HG02571 (cell line): ENCODE results near the gene PLPPR1.
"Not testable (repeated sequence)": the region's sequence is repeated elsewhere in the genome, so short reads cannot be mapped to it uniquely, and the experiment has no call there.

Source experiments
- ATAC-seq: cut with Tn5 transposase; IDR thresholded peaks from one replicate; pipeline ENCODE4 v1.9.1; 2021; ENCODE audit warnings: mild to moderate bottlenecking, moderate library complexity; ENCODE audit not compliant: unreplicated experiment

The PLPPR1 gene

DNA sequence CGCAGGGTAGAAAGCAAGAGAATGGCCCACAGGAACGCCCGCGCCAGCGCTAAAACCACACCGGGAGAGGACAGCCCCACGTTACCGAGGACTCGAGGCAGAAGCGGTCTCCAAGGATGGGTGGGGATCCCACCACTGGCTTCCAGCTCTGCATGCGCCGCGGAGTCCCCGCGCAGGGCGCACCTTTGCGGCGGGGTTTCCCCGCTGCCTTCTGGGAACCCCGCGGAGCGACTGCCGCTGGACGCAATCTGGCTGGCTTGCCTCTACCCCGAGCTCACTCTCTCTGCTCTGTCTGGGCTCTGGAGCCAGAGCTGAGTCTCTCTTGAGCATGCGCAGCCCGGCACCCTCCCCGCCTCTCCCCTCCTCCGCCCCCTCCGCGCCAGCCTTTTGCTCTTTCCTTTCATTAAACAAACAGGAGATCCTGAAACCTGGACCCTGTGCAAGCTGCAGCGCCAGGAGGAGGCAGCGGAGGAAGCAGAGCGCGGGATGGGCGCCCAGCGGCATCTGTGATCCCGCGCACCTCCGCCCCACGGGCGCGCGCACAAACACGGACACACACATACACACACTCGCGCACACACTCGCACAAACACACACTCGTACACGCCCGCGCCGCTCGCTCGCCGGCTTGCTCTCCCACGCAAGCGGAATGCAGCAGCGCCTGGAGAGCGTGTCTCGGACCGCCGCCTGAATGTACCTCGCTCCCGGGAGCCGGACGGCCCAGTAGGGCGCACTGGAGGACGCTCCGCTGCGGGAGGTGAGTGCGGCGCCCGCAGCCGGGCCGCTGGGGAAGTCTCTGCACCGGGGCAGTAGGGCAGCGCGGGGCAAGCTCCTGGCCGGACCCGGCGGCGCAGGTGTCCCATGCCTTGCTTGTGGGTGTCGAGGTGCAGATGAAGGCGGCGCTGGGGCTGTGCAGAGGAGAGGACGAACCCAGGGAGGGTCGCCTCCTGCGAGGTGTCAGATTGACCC lies at the start of gene PLPPR1:
Gene PLPPR1 (plus strand): TSS at position 382 of the 969 bp plus-strand sequence.
- no peak for ATAC-seq

DNA sequence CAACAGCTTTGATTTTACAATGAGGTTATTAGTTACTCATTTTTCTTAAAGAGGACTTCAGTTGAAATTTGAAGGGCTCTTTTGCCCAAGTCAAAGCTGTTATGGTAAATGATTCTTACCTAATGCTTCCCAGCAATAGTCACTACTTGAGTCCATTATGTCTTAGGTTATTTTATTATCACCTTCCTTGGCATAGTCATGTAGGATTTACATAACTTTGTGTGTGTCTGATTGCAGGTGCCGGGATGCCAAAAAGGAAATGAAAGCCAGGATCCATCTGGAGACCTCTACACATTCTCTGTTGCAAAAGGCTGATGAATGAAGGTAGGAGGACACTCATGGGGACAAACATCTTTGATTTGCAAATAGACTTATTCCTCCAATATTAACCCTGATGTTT lies 38.8 kb upstream of the PLPPR1 start:
- ATAC-seq = no peak

DNA sequence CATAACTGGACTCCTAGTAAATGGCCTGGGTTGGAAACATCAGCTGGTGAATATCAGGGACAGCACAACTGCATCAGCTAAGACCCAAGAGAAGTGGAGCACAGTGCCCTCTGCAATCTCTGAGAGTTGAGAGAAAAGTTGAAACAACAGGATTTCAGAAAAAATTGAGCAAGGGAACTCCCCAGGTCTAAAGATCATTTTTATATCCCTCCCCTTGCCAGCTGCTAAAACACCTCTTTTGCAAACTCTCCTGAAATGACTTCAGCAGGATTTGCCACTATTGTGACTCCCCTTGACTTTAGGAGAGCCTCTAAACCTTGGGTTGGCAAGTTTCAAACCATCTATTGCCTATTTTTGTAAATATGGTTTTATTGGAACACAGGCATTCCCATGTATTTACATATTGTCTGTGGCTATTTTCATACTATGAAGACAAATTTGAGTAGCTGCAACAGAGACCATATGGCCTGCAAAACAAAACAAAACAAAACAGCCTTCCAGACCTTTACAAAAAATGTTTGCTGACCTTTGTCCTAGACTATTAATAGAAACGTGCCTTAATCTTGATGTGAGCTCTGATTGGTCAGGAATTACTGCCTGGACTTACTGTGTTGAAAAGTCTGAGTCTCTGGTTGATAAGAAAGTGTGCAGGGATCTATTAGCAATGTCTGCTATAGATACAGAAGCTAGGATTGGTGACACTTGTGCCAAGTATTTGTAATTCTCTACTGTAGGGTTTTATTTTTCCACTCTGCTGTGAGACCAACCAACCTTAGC lies 37.7 kb upstream of the PLPPR1 start:
- no peak for ATAC-seq

DNA sequence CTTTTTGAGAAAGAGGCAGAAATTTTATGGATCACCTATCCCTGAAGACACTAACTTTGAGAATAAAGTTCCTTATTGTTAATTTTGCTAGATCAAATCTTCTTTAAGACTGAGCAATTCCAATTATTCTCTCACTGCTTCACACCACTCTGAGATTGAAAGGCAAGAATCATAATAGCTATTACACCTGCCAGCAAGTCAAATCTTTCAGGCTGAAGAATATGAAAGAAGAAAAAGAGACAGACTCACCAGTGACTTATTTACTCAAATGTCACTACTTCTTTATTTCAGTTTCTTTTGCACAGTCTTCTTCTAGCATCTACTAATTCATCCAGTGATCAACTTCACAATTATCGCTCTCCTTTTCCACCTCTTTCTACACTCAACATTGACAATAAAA lies 35.9 kb upstream of the PLPPR1 start:
- no peak for ATAC-seq

DNA sequence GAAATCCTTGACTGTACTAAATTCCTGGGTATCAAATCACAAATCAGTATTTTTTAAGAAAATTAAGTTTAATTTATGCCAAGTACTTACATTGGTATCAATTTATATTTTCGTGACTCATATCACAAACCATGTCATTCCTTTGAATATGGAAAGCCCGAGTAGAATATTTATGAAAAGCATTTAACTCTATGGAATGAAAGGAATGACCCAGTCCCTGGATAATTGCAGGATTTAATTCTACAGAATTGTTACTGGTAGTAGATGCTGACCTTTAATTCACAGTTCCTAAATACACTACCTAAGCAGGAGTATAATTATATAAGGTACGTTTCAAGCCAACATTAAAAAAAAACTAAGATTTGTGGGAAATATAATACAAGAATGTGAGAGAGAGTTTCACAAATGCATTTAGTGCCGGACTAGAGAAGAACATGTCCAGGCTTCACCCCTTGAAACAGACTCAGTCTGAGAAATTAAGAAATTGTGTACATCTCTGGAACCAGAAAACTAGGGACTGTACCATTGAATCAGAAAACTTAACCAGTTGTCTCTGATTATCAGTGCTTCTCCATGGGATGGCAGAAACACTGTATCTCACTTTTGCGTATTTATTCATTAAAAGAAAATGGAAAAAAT lies 28.5 kb upstream of the PLPPR1 start:
- ATAC-seq = no peak

DNA sequence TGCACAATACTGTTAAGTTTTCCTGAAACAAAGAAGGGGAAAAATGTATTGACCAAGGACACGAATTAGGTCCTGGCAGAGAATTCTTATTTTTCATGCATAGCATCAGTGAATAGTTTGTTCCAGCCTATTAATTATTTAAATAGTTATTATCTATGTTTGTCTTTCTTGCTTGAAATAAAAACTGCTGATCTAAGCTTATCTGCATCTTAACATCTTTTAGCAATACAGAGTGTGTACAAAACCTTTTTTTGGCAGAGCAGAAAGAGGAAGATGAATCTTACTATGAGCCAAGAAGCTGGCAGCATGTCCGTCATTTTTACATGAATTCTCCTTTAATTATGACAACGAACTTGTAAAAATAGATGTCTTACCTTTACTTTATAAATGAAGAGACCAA lies 23.3 kb upstream of the PLPPR1 start:
- ATAC-seq = no peak

DNA sequence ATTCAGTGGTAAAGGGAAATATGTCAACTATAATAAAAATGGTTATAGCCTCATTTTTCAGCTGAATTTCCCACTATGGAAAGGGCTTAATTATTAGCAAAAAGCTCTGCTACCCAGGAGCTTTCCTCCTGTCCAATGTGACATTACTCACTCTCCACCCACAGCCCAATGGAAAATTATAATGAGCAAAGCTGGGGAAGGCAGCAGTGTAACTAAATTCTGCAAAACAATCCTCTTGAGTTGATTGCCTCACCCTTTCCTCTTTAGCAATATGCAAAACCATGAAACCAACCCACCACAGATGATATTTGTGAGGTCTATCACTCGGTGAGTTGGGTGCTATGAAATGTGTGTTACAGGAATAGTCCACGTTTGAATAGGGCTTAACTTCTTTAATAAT lies 14.0 kb upstream of the PLPPR1 start:
- ATAC-seq = no peak

DNA sequence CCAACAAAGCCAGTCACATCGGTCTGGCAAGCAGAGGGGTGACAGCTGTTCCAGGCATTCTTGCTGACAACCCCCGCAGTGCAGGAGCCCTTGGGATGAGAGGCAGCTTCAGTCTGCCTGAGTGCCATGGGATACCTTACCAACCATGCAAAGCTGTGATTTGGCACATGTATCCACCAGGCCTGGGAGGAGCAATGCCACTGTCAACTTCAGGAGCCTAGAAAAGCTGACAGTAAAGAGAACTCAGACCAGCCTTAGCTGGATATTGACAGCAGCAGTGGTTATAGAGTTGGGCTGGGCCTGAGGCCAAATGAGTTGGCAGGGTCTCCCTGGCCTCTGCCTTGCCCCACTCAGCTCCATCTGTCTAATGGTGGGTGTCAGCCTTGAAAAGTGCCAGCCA lies 10.1 kb upstream of the PLPPR1 start:
- no peak for ATAC-seq

DNA sequence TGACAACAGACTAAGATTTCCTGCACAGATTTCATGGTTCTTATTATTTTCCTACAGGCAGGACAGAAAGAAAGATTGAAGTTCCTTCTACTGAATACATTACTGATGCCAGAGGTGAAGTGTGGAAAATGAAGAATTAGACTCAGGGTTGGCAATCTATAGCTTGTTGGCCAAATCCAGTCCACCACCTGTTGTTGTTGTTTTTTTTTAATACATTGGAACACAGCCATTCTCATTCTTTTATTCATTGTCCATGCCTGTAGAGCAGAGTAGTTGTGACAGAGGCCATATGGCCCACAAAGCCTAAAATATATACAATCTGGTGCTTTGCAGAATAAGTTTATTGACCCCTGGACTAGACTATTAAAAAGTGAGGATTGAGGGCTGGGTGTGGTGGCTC lies 5.8 kb upstream of the PLPPR1 start:
- ATAC-seq = no peak

DNA sequence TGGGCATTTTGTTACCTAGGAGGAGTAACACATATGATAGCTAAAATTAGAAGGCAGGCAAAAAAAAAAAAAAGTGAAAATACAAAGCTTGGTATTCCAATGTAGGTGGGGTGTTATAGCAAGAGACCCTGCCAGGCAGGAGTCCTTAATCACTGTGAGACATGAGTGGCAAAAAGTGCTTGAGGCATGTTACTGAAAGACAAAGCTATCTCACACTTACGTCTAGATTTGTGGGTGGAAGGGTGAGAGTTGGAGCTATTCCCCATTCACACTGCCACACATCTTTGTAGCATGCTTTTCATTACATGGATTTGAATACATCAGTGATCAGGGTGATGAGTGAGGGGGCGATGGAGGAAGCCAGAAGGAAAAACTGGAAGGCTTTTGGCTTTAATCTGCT lies 2.6 kb upstream of the PLPPR1 start:
- ATAC-seq = no peak

DNA sequence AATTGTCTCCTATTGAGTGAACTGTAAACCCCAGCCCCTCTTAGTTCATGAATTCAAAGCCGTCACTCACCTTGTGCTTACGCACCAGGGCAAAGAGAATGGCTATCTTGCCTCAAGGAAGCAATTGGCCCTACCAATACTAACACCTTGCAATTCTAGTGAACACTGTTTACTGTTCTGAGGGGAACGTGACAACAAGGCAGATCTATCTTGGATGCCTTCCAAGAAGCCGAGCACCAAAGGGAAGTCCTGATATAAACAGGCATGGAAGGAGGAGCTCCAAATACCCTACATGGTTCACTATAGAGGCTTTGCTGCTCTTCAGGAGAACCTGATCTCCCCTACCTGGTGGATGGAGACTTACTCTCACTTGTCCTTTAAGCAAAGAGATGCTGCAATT lies 1.7 kb upstream of the PLPPR1 start:
- ATAC-seq = no peak

DNA sequence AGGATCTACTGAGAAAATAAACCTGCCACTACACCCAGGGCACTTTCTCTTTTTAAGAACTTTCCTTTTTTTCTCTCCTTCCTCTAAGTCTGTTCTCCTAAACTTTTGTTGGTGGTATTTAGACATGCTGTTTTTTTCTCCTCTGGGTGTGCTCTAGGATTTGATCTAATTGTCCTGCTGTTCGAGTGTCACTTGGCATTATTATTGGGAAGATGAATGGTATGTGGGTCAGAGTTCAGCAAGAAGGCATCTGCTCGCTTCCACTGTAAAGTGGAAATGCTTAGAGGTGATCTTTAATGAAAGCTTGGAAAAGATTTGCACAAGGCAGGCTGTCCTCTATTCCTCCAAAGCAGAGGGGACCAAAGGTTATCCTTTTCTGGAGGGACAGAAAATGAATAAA lies 1.3 kb upstream of the PLPPR1 start:
- no peak for ATAC-seq

DNA sequence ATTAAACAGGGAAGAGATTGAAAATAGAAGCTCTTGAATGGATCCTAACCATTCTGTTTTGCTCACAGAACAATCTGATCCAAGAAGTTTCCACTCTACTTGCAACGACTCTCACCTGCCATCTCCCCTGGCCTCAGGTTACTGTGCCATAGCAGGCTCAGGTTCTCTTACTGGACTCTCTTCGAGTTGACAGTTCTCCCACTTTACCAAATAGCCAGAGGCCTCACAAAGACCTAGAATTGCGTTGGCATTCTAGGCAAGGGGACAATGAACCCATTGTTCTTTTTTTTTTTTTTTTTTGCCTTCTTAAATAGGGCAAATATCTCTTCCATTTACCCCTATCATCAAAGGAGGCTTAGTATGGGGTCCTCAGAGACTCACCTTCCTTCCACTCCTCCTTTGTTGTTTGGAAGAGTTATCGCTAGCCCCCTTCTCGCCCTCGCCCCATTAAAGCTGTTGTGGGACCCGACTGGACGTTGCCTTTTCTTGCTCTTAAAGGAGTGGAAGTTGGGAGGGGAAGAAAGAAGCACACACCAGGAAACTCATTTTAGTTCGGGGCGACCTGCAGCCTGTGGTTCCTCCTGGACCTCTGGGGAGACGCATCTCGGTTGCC lies 688 bp upstream of the PLPPR1 start:
- ATAC-seq = no peak

DNA sequence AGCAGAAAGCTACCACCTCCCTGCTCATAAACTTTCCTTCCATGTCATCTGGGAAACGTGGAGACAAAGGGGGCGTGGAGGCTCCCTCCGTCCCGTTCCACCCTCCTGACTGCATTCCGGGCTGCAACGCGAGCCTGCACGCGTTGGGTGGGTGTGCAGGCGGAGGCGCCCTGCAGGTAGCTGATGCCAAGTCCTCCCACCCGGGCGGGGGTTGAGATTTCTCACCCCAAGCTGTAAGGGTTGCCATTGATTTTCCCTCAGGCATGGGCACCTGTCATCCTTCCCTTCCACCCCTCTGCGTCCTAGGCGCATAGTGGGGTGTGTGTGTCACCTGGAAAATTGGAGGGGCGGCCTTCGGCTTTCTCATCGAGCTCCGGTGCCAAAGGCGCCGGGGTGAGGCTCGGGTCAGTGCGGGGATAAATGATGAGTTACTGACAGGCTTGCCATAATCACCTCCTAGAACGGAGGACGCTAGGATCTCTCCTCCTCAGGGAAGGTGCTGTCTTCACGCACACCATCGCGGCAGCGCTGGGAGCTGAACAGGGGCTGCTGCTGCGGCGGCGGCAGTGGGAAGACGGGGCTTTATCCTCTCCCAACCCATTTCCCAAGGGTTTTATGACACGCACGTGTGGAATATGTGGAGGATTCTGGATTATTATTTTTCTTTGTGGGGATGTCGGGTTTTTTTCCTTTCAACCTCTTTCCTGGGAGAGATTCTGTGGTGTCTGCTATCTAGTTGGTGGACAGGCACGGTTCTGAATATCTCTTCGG lies 973 bp downstream of the PLPPR1 start:
- no peak for ATAC-seq

DNA sequence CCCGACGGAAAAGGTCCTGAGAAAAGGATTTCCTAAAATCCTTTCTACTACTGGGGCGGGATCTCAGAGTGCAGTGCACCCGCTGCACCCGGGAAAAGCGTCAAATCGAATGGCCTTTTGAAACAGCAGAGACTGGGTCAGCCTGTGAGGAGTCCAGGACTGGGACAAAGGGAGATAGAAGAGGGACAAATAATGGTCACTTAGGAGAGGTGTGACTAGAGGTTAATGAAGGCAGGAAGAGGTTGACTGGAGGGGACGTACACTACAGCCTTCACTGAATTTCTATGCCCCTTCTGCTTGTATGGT lies 1.5 kb downstream of the PLPPR1 start:
- ATAC-seq = no peak

DNA sequence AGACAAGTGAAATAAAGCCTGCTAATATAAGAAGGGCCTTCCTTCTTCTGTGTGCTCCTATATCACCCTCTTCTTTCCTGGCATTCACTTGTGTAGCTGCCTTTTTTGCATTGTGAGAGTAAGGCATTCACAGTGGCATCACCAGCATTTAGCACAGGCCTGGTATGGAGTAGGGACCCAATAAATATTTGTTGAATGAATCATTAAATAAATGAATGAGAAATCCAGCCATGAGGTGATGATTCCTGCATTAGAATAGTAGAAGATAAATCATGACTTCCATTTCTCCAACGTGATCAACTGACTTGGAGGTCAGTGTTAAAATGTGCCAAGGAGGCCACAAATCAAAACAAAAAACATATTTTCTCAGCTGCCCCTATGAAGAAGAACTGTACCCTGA lies 3.9 kb downstream of the PLPPR1 start:
- ATAC-seq = no peak

DNA sequence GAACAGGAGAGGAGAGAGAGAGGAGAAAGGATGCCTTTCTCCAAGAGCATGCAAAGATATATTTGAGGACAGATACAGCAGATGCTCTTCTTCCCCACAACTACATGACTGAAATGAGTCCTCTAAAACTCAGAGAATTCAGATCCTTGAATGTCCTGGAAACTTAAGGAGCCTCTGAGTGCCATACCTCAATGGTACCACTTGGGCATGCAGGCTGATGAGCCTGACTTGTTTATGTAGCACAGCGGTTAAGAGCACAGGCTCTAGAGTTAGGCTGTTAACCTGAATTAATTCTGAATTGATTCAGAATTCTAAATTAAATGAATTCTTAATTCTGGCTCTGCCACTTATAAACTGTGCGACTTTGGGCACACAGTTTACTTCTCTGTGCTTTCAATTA lies 5.7 kb downstream of the PLPPR1 start:
- ATAC-seq = no peak

DNA sequence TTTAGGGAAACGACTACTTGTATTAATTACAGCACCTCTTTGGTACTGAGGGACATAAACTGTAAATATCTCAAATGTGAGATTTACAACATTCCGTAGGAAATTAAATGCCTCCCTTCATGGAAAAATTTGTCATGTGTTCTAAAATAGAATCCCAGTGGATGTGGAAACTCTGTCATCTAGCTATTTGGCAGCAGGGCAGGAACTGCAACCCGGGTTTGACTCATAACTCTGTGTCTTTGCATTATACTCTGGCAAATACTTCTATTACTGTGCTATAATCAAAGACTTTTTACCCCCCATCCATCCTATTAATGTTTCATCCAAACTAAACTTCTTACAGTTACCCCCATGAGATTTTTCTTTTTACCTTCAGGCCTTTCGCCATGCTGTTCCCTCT lies 6.6 kb downstream of the PLPPR1 start:
- ATAC-seq = no peak

DNA sequence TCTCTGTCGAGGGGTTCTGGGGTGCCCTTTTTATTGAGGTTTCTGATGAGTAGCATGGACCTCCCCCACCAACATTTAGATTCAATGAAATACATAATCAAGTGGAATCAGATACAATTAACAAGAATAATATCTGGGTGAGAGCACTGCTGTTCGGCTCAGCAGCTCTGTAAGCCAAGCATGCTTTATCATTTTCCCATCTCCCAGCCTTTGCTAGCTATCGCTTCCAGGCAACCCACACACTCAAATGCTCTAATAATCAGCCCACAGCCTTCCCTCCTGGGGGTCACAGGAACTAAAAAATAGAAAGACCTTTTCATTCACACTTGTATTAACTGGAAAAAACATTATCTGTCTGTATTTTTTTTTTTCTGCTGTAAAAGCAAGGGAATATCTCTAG lies 8.9 kb downstream of the PLPPR1 start:
- no peak for ATAC-seq

DNA sequence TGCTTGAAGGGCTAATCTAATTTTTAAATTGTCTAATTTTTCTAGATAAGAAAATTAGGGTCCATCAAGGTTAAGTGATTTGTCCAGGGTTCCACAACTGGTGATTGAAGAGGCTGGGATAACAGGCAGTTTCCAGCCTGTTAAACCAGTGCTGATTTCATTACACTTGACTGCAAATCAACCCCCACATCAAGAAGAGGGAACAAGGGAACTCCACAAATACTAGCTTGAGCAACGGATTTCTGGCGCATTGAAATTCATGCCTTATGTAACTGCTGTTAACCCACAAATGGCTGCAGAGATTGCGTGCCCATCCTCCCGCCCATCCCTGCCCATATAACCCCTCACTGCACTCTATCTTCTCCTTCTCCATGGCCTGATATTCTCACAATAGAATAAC lies 10.0 kb downstream of the PLPPR1 start:
- ATAC-seq = no peak

DNA sequence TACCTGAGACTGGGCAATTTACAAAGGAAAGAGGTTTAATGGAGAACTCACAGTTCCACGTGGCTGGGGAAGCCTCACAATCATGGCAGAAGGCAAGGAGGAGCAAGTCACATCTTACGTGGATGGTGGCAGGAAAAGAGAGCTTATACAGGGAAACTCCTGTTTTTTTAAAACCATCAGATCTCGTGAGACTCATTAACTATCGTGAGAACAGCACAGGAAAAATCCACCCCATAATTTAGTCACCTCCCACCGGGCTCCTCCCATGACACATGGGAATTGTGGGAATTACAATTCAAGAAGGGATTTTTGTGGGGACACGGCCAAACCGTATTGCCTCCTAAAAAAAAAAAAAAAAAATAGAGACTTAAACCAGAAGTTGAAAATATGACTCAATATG lies 11.1 kb downstream of the PLPPR1 start:
- ATAC-seq = not testable (repeated sequence)
